ENCODE results near the gene EML3.
"Not testable (repeated sequence)": the region's sequence is repeated elsewhere in the genome, so short reads cannot be mapped to it uniquely, and the experiment has no call there.

EML3 gene

DNA sequence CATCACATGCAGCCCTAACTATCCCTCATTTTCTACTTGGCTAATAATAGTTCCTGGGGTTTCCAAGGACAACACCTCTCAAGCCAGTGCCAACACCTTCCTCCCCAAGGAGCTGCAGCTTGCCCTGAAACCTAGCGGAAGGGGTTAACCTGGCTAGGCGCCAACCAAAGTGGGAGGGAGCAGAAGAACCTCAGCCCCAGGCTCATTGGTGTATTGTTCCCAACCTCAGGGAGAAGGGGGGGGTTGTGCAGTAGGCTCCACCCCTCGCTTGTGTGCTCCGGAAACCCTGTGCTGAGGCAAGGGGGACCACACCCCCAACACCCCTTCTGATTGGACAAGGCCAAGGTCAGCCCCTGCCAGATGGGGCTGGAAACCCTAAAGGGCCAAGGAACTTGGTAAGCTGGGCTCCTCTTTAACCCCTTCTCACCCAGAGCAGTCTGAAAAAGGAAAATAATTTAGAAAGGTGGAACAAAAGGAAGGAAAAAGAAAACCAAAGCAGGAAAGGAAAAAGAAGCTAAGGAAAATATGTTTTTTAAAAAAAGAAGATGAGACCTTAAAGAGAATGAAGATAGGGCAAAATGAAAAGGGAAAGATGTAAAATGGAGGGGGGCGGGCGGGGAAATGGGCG, 13.4 kb downstream of the EML3 start:
- peak; percentile 98 to 99 for DNase-seq

DNA sequence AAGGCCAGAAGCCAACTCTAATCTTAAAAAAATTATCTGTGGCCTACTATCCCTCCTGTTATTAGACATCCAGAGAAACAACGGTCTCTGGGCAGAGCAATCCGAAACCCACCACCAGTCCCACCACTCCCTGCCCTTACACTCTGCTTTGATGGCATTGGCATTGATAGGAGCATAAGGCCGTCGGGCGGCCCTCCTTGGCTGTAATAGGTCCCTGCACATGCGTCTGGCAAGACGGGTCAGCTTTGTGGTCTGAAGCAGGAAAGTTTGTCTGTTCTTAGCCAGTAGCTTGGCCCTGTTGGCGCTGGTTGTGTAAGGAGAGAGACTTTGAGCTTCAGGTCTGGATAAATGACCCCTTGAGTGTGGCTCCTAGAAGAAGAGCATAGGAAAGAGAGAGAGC, 17.5 kb downstream of the EML3 start:
- no peak for DNase-seq

DNA sequence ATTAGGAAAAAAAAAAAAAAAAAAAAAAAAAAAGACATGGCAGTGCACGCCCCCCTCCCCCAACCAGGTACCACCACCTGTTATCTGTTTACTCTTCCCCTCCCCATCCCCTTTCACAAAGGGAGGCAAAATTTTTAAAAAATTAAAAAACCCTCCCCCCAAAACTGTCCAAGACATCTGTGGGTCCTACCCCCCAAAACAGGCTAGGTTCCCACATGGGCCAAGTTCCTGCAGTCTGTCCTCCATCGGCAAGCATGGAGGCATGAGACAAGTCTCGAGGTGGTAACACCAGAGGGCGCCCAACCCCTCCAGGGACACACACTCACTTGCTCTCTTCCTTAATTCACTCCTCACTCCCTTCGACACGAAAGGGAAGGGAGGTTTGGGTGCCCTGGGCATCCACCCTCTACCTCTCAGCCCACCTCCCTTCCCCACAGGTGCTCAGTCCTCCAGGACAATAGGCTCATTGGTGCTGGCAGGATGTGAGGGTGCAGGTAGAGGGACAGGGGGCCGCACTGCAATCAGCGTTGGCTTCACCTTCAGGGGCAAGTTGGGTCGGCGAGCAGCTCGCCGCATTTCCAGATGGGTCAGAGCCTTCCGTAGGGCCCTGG, 19.0 kb downstream of the EML3 start:
- DNase-seq, result peak; percentile 88 to 89

DNA sequence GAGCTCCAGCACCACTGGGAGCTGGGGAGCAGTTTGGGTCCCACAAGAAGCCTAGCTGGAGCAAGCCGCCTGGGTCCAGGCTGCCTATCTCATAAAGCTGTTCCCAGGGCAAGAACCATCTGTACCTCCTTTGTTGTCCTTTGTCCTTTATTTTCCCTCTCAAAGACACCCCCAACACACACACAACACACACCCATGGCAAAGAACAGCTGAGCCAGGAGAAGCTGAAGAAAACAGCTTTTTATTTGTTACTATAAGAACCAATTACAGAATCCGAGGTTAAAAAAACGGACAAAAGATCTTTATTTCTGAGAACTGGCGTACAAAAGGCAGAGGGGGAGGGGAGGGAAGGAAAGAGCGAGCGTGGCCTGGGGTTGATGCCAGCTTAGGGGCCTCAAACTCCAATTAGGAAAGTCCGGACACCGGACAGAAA, 19.6 kb downstream of the EML3 start:
- DNase-seq, result no peak

DNA sequence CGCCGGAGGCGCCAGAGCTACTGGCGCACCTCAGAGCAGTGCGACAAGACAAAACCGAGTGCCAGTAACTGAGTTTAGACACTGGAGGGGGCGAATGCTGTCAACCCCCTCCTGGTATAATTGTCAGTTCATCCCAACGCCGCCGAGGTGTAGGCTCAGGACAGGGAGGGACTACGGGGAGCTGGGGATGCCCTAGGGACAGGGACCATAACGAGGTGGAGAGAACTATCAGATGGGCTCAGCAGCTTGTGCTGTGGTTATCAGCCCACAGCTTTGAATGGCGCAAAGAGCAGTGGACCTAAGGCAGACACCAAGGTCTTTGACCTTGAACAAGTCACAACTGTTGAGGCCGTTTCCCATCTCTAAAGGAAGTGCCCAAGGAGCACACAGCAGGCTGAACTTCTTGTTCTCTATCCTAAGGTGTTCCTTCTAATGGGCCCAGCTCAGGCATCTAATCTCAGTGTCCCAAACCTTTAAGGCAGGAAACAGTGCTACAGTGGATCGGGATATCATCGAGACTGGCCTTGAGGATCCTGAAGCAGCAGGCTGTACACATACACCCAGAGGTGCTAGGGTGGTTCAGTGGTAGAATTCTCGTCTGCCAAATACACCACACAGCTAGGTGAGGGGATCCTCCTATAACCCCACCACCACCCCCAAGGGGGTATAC, 20.3 kb downstream of the EML3 start:
- DNase-seq, result peak in 1 of 2 experiments; percentile 40

DNA sequence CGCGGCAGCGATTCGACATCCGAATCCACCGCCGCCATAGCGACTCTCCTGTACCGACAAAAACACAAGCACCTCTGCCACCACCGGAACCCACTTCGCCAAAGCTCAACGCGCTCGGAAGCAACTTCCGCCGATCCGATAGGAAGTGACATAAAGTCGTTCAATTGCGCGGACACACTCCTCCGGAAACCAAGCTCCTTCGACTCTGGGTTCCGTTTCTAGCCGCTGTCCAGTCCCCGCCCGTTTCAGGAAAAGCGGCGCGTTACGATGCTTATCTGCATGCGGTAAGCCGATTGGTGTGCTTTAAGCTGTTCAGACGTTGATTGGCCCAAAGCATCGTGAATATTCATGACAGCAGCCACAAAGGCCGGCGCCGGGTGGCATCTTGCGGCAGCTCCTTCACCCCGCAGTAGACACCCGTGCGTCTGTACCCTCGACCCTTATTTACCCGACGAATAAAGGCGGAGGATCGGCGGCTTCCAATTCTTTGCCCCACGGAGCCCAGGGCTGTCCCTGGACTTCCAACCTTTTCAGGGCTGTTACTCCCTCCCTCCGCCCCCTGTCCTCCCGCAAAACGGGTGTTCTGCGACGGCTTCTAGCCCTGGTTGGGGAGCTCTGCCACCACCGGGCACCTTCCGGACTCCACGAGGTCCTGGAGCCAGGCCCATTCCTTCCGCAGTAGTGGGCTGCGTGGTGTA, 21.0 kb downstream of the EML3 start, which contains the start of gene TUT1:
Gene TUT1 (minus strand): TSS at position 76 of the 698 bp plus-strand sequence. CDS start 38 bp downstream, at position 38.
- peak; percentile 100 for DNase-seq

DNA sequence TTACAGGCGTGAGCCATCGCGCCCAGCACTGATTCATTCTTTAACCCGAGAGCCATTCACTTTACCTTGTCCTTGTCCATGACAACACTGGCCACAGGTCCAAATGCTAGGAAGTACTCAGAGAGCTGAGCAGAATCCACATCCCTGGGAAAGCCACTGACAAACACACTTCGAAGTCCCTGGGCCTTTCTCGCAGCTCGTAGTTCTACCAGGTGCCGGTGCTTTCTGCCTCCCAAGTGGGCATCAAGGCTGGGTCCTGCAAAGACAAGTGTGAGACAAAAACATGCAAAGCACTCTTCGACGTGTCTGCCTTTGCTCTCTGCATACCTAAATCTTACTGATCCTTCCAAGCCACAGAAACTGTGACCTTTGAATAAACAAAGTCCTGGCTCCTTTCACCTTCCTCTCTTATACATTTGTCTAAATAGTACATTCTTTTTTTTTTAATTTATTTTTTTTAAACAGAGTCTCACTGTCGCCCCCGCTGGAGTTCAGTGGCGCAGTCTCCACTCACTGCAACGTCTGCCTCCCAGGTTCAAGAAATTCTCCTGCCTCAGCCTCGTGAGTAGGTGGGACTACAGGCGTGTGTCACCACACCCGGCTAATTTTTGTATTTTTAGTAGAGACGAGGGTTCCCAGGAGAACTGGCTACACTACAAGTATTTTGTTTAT, 23.5 kb downstream of the EML3 start:
- peak in 1 of 2 experiments; percentile 24 for DNase-seq

DNA sequence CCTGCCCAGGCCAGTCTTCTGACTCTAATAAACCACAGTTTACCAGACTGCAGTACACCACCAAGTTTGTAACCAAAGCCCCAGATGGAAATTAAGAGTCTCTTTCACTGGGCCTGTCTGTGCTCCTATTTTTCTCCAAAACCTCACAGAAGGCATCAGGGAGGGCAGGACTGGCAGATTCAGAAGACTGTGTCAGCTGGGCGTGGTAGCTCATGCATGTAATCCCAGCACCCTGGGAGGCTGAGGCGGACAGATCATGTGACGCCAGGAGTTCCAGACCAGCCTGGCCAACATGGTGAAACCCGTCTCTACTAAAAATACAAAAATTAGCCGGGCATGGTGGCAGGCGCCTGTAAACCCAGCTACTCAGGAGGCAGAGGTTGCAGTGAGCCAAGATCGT, 27.2 kb downstream of the EML3 start:
- not testable (repeated sequence) for DNase-seq

DNA sequence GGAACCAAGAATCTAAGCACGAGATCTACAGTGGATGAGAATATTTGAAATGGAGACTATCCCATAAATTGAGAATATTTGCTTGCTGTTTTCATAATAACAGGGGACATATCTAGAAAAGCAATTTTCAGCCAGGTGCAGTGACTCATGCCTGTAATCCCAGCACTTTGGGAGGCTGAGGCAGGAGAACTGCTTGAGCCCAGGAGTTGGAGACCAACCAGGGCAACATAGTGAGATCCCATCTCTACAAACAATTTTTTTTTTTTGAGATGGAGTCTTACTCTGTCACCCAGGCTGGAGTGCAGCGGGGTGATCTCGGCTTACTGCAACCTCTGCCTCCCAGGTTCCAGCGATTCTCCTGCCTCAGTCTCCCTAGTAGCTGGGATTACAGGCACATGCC, 30.8 kb downstream of the EML3 start:
- DNase-seq, result not testable (repeated sequence)

DNA sequence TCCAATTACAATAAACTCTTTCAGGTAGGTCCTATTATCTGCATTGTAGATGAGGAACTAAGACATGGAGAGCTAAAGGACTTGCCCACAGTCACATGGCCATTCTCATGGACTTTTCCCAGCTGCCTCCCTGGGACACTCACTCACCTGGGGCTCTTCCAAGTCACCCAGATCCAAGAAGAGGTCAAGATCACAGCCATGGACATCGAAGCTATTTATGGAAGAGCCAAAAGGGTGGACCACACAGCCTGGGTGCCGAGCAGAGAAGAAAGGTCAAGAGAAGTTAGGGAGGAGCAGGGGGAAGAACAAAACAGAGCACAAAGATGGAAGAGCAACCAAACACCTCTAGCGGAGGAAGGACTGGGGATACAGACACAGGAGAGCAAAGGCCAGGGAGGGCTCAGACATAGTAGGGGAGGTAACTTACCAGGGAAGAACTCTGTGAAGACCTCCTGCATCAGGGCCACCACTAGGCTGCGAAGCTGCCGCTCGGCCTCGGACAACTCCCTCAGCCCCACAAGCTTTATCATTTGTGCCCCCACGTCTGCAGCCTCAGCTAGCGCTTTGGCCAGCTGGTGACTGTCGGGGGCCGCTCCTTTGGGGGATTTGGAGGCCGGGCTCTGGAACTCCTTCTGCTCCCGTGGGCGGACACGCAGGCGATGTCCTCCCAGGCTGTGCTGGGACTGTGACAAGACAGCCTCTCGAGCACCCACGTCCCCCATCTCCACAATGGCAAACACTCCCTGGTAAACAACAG, 31.4 kb downstream of the EML3 start:
- no peak for DNase-seq

DNA sequence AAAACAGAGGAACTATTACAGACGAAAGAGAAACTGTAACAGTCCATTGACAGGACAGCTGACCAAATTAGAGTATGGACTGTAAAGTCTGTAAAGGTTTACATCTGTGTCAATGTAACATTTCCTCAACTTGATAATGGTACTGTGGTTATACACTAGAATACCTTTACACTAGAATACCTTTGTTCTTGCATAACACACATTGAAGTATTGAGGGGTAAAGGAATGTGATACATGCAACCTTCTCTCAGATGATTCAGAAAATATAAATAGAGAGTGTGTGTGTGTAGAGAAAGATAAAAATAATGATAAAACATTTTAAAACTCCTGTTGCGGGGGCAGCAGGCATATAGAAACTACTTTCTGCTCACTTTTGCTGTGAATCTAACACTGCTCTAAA, 33.3 kb downstream of the EML3 start:
- DNase-seq, result no peak

DNA sequence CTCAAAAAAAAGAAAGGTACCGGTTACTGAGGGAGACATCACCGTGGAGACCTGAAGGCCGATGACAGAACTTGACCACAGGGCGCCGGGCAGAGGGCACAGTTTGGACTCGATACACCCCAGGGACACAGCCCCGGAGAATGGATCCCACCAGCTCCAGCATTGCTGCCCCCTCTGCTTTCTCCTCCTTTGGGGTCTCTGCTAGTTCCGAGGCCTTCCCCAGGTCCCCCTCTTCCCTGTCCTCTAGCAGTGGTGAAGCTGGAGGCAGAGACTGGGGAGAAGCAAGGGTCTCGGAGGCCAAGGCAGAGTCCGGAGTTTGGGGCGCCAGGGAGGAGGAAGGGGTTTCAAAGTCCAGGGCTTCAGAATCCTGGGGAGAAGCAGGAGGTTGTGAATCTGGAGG, 34.0 kb downstream of the EML3 start:
- no peak for DNase-seq

DNA sequence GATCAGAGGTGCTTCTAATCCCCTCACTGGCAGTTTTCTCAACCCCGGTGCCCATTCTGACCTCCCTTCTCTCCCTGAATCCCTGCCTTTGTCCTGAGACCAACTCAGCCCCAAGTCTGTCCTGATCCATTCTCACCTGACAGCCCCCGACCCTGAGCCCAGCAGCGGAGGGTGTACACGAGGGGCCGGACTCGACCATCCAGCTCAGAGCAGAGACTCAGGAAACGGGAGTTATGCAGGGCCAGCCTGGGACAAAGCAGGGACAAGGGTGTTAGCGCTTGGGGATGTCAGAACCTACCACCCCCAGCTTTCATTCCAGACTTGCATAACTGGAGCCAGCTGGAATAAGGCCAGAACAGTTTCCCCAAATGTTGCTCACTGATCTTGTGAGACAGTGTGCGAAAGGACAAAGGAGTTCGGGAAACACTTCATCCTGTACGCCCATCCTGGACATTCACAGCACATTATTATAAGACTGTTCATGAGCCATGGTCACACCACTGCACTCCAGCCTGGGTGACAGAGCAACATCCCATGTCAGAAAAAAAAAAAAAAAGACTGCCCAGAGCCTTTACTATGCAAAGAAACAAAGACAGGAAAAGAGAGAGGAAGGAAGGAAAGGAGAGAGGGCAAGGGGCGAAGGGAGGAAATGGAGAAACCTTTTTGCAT, 35.4 kb downstream of the EML3 start:
- DNase-seq, result no peak

DNA sequence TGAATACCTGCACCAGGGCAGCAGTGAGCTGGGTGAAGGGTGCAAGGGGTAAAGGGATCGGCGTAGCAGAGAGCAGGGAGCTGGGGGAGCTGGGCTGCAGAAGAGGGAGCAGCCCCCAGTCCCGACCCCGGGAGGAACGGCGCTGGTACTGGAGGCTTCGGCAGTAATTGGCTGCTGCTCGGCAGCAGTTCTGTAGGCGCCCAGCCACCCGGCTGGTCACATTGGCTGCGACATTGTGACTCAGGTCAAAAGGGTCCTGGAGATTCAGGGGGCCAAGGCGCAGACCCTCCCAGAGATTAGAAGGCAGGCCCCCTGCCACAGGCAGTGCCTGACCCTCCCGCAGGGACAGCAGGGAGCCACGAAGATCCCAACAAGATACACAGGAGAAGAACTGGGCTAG, 36.7 kb downstream of the EML3 start:
- no peak for DNase-seq

DNA sequence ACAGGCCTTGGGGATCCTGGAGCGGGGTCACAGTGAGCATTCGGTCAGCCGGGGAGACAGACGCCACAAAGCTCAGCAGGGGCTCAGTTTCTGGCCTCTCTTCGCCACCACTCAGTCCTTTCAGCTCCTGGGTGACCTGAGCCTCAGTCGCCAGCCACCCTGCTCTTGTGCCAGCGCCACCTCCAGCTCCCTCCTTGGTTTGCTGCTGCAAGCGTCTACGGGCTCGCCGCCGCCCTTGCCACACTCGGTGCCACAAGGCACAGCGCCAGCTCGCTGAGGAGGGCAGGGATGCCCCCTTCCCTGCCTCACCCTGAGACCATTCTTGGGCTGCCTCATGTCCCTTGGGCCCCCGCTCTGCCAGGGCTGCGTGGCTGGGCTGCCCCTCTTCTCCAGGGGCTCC, 37.4 kb downstream of the EML3 start:
- no peak for DNase-seq

DNA sequence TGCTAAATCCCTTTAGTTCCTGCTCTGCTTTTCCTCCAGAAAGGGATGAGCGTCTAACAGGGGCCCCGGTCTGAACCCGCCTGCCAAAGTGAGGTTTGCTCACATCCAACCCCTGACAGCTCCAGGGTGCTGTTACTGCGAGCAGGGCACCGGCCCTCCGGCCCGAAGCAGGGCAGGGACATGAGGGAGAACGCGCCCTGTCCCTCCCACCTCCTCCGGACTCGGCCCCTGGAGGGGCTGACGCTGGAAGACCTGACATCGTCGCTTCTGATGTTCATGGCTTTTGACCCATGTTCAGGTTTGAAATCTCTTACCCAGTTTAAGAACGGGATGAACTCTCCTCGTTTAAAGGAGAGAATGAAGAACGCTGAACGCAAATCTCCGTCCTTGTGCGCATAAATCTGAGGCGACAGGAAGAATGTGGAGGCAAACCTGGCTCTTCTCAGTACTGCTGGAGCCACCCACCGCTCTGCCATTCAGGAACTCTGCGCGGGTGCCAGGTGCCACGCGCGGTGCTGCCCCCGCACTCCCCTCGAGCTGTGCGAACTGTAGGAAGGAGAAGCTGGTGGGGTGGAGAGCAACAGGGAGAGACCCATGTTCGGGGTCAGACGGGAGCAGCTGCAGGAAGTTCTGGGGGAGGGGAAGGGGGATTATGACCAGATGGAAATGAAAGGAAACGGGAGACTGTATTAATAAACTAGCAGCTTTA, 38.1 kb downstream of the EML3 start:
- DNase-seq, result peak; percentile 36 to 56

DNA sequence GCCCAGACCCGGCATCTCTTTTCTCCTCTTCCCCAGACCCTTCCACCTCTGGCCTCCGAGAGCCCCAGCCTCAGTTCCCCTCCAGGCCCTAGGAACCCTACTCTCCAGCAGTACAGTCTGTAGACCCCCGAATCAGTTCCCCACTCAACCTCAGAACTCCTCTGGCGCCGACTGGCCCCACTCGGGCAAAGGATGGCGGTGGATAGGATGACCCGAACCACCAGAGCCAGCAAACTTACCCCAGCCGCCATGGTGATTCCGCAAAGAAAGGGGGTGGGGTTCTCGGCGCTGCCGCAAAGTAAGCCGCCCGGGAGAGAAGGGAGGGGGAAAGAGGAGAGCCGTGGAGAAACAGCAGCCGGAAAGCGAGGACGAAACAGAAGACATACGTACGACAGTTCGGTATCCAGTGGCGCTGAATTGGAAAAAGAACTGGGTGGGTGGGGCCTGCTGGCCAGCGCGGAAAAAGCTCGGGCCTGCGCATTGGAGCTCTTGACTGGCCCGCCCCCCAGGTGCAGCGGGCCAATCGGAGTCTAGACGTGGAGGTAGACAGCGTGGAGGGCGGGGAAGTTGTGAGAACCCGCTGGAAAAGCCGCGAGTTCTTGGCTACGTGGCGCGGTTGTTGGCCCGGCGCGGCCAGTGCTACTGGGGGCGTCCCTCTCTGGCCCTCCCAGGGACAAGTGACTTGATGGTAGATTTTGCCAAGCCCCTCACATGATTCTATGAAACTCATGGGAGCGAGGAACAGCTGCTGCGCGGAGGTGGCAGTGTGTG, 38.8 kb downstream of the EML3 start, which contains the start of gene EEF1G:
Gene EEF1G (minus strand): TSS at position 300 of the 771 bp plus-strand sequence. CDS start 49 bp downstream, at position 251.
- DNase-seq, result peak; percentile 100

DNA sequence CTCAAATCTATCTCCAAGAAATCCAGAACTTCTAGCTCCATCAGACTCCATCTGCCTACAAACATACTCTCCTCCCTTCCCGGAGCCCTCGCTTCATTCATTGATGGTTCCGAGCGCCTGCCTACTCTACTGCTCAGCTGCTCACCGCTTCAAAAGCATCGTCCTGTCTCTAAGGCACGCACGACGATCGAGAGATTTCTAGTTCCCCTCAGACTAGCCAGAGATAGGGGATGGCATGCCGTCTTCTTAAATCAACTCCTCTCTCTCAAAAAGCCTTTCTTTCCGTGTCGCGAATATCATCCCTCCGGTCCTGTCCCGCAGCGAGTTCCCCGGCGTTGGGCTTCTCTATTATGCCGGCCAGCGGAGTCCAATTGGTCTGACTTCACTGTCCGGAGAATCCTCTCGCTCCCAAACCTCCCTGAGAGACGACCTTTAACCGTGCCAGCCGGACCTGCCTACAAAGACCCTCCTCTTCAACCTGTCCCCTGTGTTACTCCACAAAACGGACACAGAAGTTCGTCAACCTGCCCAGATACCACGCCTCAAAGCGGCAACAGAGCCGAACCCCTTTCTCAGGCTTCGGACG, 39.5 kb downstream of the EML3 start:
- peak; percentile 15 to 33 for DNase-seq

DNA sequence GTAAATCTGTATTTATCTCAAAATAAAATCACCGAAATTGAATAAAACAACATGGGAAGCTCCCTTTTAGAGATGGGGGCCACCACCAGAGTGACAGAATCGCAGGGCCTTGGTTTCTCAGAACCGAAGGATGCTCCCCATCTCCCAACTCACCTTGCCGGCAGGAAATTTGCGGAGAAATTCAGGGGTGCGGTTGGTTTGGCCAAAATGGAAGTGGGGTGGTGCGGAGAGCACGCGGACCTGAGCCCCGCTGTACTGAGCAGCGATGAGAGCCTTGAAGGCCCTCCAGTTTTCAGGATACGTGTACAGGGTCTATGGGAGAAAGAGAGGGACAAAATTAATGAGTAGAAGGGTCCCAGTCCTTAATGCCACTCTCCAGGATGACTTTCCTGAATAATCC, 40.1 kb downstream of the EML3 start:
- DNase-seq, result no peak

DNA sequence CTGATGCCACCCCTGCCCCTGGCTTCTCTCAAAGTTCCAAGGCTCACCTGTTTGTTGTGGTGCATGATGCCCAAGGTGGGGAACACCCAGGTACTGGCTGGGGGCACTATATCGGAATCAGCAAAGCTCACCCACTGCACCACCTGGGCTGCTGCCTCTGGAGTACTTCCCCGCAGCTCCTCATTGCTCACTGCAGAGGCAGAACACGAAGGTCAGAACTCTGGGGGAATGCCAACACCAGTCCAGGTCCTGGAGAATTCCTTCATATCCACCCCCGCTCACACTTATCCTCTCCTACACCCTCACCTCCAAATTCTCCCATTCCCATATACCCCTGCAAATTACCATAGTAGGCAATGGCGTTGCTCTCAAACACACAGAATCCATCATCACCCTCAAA, 41.1 kb downstream of the EML3 start:
- DNase-seq, result not testable (repeated sequence)

Data from Kasumi-1 (cell line).